A549 treated with Mapracorat at 1 μM for 4 hours (cell line): Measurements from ENCODE around the gene TOMM5. TPM values are rescaled to one million over a fixed set of nuclear protein-coding genes. Genes with fewer than 3 reads are reported as not detected.

Source experiments
- total RNA-seq: library from RNA; stranded (reverse); fragments of 200-300 nt; extraction: Qiagen RNA extraction; gene quantifications from 5 replicates; pipeline ENCODE4 v1.2.3, GENCODE V29; 2022

The TOMM5 gene
- 314 to 348 TPM (median 327 TPM) in 5 replicates for total RNA-seq

GRCh38 chr9:37592108-37592951 is at the start of gene TOMM5:
Gene TOMM5, minus strand, starts transcription at chr9:37592597. Its CDS starts 65 bp downstream, at chr9:37592532.

GRCh38 chr9:37575921-37576721 is 16.3 kb downstream of the TOMM5 start, which contains the start of gene FBXO10:
Gene FBXO10, minus strand, starts transcription at chr9:37576380. Its CDS starts 34,612 bp downstream, at chr9:37541768.

Other genes starting within 250 kb of the TOMM5 start
- gene GRHPR, start 169.9 kb downstream of the TOMM5 start, total RNA-seq, result 142 to 173 TPM (median 170 TPM) in 5 replicates
- 6.4 to 8.4 TPM (median 7.7 TPM) in 5 replicates for gene ZBTB5, start 127.1 kb downstream of the TOMM5 start, total RNA-seq
- 33.1 to 40.0 TPM (median 36.2 TPM) in 5 replicates for gene POLR1E, start 106.6 kb downstream of the TOMM5 start, total RNA-seq
- 6.5 to 8.3 TPM (median 6.8 TPM) in 5 replicates for gene FBXO10, start 16.2 kb downstream of the TOMM5 start, total RNA-seq
- gene FRMPD1, start 58.4 kb upstream of the TOMM5 start, total RNA-seq, result 0.03 to 0.10 TPM (median 0.05 TPM) in 5 replicates
- gene TRMT10B, start 161.2 kb upstream of the TOMM5 start, total RNA-seq, result 4.9 to 7.0 TPM (median 5.7 TPM) in 5 replicates
- 67.4 to 84.2 TPM (median 78.2 TPM) in 5 replicates for gene EXOSC3, start 192.5 kb upstream of the TOMM5 start, total RNA-seq
- gene DCAF10, start 208.2 kb upstream of the TOMM5 start, total RNA-seq, result 7.1 to 11.7 TPM (median 10.6 TPM) in 5 replicates